Endothelial cell of hepatic sinusoid (primary cell): ENCODE data around the gene TRIM34.
"Not testable (repeated sequence)": the region's sequence is repeated elsewhere in the genome, so short reads cannot be mapped to it uniquely, and the experiment has no call there.

Experiments used
- in situ Hi-C: cut with HindIII; loops from 2 replicates; pipeline ENCODE4 v1.10.0; 2017; ENCODE audit warnings: low sequenced_read_pairs

The TRIM34 gene

DNA sequence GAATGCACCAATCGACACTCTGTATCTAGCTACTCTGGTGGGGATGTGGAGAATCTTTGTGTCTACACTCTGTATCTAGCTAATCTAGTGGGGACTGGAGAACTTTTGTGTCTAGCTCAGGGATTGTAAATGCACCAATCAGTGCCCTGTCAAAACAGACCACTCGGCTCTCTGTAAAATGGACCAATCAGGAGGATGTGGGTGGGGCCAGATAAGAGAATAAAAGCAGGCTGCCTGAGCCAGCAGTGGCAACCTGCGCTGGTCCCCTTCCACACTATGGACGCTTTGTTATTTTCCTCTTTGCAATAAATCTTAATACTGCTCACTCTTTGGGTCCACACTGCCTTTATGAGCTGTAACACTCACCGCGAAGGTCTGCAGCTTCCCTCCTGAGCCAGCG, 58.8 kb downstream of the TRIM34 start:
- in situ Hi-C loops = not testable (repeated sequence)

DNA sequence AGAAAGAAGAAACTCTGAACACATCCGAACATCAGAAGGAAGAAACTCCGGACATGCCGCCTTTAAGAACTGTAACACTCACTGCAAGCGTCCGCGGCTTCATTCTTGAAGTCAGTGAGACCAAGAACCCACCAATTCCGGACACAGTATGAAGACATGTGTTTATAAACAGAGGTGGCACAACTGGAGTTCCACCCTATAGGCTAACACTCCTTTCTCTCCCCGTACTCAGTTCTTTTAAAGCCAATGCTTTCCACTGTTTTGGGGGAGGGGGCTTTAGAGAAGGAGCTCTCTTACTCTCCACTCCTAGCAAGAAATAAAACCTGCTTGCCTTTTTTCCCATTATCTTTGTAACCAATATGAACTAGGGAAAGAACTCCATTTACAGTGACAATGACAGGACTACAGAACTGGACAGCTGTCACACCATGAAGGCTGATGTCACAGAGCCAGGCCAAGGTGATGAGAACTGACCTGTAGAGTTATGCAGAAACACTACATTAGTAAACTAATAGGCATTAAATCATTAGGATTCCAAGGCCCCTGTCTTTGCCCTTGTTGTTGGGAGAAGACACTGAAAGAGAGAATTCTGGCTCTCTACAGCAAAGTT, 59.3 kb downstream of the TRIM34 start:
- in situ Hi-C loops = no loop called here

DNA sequence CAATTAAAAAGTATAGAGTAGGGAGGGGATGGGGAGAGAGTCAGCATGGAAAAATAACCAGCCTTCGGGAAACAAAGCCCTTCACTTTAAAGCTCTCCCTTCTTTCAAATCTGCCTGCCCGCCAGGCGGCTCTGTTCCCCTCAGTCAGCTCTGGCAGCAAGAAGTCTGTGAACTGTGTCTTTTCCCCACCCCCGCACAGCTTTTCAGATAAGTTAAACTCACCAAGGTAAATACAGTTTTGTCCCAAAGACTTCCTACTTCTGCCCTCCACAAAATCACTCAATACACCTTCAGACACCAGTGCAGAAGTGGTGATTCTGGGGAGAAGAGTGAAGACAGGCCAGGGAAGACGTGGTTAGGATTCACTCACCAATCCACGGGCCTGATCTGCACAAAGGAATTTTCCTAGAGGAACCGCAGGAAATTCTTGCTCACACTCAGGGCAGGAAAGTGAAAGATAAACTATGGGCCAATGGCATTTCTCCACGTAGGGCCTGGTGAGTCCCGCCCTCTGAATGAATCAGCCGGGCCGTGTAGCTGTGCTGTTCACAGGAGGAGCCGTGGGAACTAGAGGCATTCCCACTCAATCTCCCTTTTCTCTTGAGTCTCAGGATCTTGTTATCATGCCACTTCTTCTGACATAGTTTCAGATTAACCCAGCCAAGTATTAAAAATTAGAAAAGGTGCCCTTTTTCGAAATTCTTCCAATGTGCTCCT, 60.0 kb downstream of the TRIM34 start, which contains the start of gene TRIM5:
TRIM5 (minus strand) TSS at position 429 of the 717 bp plus-strand sequence. CDS start 4,897 bp downstream, outside the sequence.
- in situ Hi-C loops = no loop called here

DNA sequence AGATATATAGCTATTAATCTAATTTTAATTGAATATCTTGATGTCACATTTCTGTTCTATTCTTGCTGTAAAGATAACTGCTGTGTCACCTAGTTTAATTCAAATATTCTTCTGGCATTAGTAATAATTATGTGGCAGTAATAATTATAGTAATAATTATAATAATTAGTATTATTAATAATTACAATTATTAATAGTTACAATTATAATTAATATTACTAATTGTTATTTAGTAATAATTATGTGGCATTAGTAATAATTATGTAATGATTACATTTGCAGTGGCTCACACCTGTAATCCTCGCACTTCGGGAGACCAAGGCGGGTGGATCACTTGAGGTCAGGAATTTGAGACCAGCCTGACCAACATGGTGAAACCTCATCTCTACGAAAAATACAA, 61.6 kb downstream of the TRIM34 start:
- in situ Hi-C loops = no loop called here

DNA sequence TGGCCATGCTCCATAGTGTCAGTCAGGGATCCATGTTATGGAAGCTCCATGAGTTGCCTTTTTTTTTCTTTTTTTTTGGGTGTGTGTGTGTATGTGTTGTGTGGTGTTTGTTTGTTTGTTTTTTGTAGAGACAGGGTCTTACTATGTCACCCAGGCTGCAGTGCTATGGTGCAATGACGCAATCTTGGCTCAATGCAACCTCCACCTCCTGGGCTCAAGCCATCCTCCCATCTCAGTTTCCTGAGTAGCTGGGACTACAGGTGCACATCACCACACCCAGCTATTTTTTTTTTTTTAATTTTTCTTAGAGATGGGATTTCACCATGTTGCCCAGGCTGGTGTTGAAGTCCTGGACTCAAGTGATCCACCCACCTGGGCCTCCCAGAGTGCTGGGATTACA, 63.7 kb downstream of the TRIM34 start:
- in situ Hi-C loops = no loop called here

- in situ Hi-C loops = no loop called here
Observed at GRCh38 chr11:5689551-5689983, 64.8 kb downstream of the TRIM34 start, which contains the start of gene TRIM22. Gene TRIM22 (plus strand): TSS chr11:5689790. CDS start chr11:5696233, 6,443 bp downstream.

DNA sequence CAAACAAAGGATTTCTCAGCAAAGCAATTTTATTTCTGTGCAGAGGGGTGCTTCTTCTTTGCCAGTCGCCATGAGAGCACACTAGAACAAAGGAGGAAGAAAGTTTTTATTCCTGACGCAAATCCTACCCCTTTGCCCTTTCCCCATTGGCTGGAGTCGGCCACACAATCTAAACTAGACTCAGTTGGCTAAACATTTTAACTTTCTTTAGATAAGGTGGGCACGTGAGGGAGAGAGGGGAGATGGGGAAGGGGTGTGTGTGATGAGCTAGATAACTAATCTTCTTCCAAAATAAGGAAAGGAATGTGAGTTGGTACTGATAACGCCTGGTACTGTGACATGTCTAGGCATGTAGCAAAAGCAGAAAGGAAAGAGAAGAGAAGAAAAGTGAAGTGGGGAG, 65.4 kb downstream of the TRIM34 start:
- in situ Hi-C loops = no loop called here

- in situ Hi-C loops = no loop called here
Observed at GRCh38 chr11:5690736-5691135, 65.9 kb downstream of the TRIM34 start.

DNA sequence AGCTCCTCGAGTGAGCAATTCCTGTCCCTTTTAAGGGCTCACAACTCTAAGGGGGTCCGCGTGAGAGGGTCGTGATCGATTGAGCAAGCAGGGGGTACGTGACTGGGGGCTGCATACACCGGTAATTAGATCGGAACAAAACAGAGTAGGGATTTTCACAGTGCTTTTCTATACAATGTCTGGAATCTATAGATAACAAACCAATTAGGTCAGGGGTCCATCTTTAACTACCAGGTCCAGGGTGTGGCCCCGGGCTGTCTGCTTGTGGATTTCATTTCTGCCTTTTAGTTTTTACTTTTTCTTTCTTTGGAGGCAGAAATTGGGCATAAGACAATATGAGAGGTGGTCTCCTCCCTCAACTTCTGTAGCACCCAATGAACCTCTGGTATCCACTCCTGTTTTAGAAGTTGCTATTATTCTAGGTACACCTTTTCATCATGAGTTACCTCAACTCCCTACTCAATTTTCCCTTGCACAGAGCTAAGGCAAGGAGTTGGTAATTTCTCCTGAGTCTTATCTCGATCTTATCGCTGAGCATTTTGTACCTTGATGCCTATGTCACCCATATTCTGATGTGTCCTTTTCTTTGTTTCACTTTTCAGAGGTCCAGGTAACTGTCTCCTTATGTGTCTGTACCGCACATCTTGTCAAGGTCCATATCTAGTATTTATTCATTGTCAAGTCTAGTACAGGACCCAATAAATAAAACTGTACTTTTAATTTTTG, 66.6 kb downstream of the TRIM34 start:
- in situ Hi-C loops = not testable (repeated sequence)

DNA sequence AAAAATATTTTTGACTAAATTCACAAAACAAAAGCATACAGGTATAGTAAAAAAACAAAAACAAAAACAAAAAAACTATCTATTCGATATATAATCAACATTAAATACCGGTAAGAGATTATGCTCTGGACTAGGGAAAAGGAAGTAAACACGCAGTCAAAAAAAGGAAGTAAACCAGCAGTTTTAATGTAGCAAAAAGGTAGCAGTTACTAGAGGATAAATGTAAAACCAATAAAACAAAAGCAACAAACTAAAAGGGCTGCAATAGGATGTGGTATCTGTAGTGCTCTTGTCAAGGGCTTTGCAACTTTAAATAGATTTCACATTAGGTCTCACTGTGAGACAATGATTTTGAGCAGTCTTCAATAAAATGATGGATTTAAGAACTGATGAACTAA, 67.2 kb downstream of the TRIM34 start:
- in situ Hi-C loops = no loop called here
